Metanephros (tissue), 1 donor: ENCODE measurements around the gene CBX8. TPM values are rescaled to one million over a fixed set of nuclear protein-coding genes. Genes with fewer than 3 reads are reported as not detected.

Experiments used
- total RNA-seq: library from RNA; depleted of rRNA; stranded (reverse); fragments of >200 nt; gene quantifications from one replicate; pipeline ENCODE4 v1.2.3, GENCODE V29; 2014

CBX8 gene
- 13.2 TPM for total RNA-seq

GRCh38 chr17:79796763-79797491 is at the start of gene CBX8:
TSS of gene CBX8 (minus strand) at chr17:79797077. CDS start at chr17:79796998, 79 bp downstream.

GRCh38 chr17:79839356-79840268 is 42.7 kb upstream of the CBX8 start, which contains the start of gene CBX4:
TSS of gene CBX4 (minus strand) at chr17:79839440. CDS start at chr17:79839251, 189 bp downstream.

GRCh38 chr17:79777894-79778503 is 18.9 kb downstream of the CBX8 start, which contains the start of gene CBX2:
TSS of gene CBX2 (plus strand) at chr17:79778148. CDS start at chr17:79778236, 88 bp downstream.

Other genes starting within 250 kb of the CBX8 start
- gene RBFOX3, start 186.0 kb downstream of the CBX8 start, total RNA-seq, result 0.47 TPM
- 4.4 TPM for gene ENPP7, start 66.1 kb downstream of the CBX8 start, total RNA-seq
- gene CBX2, start 18.9 kb downstream of the CBX8 start, total RNA-seq, result 19.4 TPM
- gene CBX4, start 42.4 kb upstream of the CBX8 start, total RNA-seq, result 19.4 TPM
- gene TBC1D16, start 238.8 kb upstream of the CBX8 start, total RNA-seq, result 34.4 TPM
- 8.3 TPM for gene CCDC40, start 239.6 kb upstream of the CBX8 start, total RNA-seq